ENCODE measurements around the gene TIGD4.

DNA sequence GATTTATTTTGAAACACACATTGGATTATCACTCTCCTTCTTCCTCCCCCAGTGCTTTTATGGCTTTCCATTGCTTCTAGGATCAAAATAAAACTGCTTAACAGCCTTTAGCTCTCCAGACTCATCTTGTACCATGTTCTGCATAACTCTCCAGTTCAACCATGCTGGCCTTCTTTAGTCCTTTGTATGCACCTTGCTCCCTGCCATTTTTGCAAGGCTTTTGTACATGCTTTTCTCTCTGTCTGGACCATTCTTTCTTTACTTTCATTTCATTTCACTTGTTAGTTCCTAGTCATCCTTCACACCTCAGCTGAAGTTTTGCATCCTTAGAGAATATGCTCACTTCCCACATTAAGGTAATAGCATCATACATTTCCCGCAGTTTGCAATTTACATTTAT is 7.1 kb upstream of the TIGD4 start:
- TF ChIP-seq, protein P1, sequence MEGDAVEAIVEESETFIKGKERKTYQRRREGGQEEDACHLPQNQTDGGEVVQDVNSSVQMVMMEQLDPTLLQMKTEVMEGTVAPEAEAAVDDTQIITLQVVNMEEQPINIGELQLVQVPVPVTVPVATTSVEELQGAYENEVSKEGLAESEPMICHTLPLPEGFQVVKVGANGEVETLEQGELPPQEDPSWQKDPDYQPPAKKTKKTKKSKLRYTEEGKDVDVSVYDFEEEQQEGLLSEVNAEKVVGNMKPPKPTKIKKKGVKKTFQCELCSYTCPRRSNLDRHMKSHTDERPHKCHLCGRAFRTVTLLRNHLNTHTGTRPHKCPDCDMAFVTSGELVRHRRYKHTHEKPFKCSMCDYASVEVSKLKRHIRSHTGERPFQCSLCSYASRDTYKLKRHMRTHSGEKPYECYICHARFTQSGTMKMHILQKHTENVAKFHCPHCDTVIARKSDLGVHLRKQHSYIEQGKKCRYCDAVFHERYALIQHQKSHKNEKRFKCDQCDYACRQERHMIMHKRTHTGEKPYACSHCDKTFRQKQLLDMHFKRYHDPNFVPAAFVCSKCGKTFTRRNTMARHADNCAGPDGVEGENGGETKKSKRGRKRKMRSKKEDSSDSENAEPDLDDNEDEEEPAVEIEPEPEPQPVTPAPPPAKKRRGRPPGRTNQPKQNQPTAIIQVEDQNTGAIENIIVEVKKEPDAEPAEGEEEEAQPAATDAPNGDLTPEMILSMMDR (IDR thresholded peaks at IDR 0.05) = no peak
- TF ChIP-seq POLR2A (IDR thresholded peaks at IDR 0.05) (no peak), POLR2AphosphoS5 (IDR thresholded peaks at IDR 0.05) (no peak)
